GM18951 (cell line): Measurements from ENCODE around the gene ALOX5.

ENCODE experiments used
- POLR2A ChIP-seq: IDR thresholded peaks from 4 replicates; pipeline ENCODE4 v1.6.1; 2011; ENCODE audit warnings: mild to moderate bottlenecking; ENCODE audit not compliant: insufficient read length, insufficient read depth; ENCODE audit errors: extremely low read depth
- in situ Hi-C: fragments of 300-500 bp; cut with MboI; formaldehyde crosslinking; loops from one replicate; pipeline ENCODE4 v1.12.0; 2022; ENCODE audit warnings: low sequenced_read_pairs, mixed read lengths, inconsistent platforms; ENCODE audit not compliant: unreplicated experiment

Gene ALOX5

DNA sequence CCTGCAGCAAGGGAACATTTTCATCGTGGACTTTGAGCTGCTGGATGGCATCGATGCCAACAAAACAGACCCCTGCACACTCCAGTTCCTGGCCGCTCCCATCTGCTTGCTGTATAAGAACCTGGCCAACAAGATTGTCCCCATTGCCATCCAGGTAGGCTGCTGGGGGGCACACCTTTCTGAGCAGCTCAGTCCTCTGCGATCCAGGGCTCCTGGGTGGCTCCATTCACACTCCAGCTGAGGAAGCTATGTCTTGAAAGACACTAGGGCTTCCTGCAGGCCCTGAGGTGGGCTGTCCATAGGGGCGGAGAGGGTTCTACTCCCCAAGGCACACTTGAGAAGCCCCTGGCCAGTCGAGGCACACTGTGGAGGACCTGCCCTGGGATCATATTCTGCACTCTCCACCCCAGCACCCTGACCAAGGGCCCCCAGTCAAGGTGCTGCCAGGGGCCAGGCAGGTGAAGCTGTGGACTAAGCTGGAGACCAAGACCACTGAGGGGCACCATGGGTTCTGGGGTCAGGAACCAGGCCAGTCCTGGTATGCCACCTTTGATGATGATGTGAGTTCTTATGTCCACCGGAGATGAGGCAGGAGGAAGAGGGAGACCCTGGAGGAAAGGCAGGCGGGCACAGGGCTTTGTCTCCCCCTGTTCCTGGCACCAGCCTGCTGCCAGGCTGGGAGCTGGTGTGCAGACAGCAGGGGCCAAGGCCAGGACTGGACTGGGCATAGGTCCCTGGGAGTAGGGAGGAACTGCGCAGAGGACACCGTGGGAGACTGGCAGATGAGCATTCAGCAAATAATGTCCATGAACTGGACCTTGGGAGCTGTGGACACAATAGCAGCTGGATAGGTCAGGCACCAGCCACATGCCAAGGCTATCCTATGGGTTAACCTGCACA is 54.8 kb downstream of the ALOX5 start:
- TF ChIP-seq POLR2A = no peak
- in situ Hi-C loops = no loop called here

DNA sequence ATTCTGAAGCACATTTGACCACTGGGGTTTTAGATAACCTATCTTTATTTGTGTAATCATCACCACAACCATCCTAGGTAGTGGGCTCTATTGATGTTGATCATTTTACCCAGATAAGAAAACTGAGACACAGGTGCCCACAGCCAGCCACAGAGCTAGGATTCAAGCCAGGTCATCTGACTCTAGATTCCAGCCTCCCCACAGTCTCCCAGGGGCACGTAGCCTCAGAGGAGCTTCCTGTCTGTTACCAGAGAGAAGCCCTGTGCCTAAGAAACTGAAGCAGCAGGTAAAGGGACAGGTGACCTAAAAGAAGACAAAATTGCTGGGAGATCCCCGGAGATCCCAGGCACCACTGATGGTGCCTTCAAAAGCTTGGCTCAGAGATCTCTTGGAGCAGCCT is 55.8 kb downstream of the ALOX5 start:
- in situ Hi-C loops = no loop called here
- TF ChIP-seq POLR2A = no peak

DNA sequence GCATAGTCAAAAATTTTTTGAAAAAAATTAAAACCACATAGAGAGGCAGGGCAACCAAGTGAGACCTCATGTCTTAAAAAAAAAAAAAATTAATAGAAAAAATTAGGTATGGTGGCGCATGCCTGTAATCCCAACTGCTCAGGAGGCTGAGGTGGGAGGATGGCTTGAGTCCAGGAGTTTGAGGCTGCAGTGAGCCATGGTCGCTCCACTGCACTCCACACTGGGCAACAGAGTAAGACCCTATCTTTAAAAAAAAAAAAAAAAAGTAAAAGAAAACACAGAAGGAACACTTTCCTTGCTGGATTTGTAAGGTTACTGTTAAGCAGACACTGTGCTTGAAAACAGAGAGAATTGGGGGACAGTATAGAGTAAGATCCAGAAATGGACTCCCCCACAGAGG is 58.1 kb downstream of the ALOX5 start:
- TF ChIP-seq POLR2A = no peak
- in situ Hi-C loops = no loop called here

DNA sequence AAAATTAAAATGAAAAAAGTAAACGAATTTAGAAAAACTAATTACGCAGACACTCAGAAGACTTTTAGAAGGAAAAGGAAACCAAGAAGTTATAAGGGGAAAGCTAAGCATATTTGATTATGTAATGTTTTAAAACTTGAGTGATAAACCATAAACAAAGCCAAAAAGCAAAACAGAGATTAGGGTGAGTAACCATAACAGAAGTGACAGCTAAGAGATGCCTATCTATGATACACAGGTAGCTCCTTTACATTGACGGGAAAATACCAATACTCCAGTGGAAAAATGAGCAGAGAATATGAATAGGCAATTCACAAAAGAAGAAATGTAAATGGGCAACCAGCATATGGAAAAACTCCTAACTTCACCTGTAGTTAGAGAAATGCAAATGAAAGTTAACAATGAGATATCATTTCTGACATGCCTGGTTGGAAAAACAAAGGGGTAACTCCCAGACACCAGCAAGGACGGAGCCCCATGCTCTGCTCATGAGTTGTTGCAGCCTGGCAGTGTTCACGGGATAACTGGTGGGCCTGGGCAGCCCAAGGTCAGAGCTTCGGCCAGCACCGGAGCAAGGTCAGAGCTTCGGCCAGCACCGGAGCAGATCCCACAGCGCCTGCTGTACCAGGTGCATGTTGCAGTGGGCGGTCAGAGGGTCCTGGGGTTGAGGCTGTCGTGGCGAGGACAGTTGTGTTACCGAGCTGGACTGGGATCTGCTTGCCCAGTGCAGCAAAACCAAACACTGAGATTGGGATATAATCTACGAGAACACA is 58.9 kb downstream of the ALOX5 start:
- no peak for TF ChIP-seq POLR2A
- in situ Hi-C loops = no loop called here

DNA sequence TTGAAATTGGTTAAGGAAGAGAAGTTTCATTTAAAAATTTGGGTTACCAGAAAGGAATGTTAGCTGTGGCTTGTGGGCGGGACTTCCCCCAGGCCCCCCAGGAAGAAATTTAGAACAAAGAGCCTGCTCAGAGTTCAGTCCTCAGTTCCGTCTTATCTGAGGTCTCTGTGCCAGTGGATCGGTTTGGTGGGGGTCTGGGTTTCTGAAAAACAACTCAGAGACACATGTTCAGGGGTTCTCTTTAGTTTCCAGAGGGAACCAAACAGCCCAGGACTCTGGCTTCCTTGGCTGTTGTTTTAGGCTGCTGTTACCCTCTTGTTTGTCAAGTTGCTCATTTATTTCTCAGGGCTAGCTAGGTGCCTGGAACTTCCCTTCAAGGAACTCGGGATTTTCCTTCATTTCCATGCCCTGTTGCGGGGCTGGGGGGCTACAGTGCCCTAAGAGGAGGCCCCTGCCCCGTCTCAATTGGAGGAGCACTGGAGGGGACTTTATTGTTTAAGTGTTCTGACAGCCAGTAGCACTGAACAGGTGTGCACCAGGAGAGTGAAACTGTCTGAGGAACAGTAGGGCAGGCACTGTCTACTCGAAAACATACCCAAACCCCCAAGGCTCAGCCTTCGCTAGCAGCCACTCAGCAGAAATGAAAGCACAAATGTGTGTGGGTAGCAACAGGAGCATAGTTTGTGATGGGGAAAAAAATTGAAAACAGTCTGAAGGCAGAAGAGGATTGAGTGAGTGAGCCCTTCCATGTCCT is 59.9 kb downstream of the ALOX5 start:
- in situ Hi-C loops = no loop called here
- no peak for TF ChIP-seq POLR2A

DNA sequence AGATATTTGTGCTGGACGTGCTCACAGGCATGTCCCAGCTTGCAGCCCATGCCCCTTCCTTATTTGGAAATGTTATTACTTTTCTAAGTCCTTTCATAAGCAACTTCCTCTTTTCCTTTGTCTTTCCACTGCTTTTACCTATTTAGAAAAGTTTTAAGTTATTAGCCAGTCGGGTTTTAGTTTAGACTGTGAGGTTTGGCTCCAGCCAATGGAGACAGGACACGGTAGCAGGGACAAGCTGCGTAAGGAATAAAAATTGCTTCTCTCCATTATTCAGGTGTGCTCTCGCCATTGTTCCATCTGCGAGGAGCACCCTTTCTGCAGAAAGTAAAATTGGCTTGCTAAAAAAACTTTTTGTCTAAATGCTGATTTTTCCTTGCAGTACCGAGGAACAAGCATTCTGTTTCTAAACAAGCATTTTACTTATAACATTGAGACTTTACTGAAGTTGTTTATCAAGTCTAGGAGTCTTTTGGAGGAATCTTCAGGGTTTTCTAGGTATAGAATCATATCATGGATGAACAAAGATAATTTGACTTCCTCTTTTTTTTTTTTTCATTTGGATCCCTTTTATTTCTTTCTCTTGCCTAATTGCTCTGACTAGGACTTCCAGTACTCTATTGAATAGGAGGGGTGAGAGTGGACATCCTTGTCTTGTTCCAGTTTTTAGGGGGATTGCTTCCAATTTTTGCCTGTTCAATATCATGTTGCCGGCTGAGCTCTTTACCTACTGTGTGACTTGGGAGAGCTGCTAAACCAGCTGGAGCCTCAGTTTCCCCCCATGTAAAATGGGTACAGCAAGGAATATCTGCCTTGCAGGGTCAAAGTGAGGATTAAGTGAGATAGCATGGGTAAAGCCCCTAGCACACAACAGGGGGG is 63.8 kb downstream of the ALOX5 start:
- in situ Hi-C loops = no loop called here
- TF ChIP-seq POLR2A = no peak

DNA sequence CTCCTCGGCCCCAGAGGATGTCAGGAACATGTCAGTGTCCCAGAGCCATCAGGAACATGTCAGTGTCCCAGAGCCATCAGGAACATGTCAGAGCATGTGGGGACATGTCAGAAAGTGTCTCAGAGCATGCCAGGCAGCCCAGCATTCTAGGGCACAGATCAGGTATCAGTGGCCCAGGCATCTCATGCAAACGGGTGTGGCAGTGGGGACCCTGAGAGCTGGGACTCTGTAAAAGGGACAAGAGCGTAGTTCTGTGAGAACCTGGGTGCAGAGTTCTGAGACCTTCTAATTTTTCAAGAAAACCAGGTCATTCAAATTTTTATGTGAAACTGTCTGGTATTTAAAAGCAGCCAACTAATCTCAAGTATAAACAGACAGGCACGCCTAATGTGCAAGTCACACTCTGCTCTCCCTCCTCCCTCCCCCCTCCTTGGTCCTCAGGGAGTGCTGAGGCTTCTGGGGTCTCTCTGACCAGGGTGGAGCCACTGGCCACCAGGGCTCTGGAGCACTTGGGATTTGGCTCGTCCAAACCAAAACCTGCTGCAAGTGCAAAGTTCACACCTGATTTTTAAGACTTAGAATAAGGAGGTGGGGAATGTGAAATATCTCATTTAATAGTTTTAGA is 64.6 kb downstream of the ALOX5 start:
- in situ Hi-C loops = no loop called here
- TF ChIP-seq POLR2A = no peak

DNA sequence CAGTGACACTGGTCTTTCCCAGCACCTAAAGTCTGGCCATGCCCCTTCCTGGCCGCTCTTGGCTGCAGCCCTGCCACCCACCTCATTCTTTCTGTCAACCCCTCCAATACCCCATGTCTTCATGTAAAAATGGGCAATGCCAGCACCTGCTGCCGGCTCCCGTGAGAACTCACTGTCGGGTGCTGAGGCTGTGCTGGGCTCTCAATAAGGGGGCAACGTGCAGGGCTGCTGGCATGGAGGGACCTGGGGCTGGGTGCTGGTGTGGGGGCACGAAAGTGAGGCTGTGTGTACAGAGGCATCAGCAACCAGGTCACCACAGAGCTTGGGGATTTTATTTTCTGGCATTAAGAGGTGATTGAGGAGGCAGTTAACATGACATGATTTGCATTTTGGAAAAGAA is 65.3 kb downstream of the ALOX5 start:
- in situ Hi-C loops = no loop called here
- TF ChIP-seq POLR2A = no peak

DNA sequence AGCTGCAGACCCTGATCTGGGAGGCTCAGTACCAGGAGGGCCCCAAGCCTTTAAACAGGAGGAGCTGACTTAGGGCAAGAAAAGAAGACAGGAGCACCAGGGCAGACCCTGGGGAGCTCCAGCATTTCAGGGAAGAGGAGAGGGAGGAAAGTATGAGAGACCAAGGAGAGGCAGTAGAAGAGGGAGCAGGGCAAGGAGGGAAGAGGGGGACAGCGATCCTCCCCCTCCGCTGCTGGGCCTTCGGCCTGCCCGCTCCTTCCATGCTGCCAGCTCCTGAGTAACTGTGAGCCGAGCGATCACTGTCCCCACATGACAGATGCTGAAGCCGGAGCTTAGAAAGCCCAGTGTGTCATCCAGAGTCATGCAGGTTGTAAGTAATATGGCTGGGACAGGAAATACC is 65.9 kb downstream of the ALOX5 start:
- no peak for TF ChIP-seq POLR2A
- in situ Hi-C loops = no loop called here

DNA sequence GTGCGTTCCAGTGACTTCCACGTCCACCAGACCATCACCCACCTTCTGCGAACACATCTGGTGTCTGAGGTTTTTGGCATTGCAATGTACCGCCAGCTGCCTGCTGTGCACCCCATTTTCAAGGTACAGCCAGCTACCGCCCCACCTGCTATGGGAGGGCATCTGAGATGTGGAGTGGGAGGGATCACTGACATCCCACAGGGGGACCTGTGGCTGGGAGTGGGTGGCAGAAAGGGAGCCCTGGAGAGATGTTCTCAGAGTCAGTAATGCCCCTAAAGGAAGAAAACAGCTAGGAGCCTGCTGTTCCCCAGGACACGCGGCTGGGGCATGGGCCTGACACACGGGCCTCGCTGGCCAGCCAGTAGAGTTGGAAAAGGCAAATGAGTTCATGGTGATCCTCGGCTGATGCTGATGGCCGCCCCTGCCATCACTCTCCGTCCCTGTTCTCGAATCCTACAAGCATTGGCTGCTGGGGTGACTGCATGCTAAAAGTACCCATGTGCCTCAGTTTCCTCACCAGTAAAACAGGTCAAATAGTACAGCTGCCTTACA is 66.6 kb downstream of the ALOX5 start:
- TF ChIP-seq POLR2A = no peak
- in situ Hi-C loops = no loop called here

DNA sequence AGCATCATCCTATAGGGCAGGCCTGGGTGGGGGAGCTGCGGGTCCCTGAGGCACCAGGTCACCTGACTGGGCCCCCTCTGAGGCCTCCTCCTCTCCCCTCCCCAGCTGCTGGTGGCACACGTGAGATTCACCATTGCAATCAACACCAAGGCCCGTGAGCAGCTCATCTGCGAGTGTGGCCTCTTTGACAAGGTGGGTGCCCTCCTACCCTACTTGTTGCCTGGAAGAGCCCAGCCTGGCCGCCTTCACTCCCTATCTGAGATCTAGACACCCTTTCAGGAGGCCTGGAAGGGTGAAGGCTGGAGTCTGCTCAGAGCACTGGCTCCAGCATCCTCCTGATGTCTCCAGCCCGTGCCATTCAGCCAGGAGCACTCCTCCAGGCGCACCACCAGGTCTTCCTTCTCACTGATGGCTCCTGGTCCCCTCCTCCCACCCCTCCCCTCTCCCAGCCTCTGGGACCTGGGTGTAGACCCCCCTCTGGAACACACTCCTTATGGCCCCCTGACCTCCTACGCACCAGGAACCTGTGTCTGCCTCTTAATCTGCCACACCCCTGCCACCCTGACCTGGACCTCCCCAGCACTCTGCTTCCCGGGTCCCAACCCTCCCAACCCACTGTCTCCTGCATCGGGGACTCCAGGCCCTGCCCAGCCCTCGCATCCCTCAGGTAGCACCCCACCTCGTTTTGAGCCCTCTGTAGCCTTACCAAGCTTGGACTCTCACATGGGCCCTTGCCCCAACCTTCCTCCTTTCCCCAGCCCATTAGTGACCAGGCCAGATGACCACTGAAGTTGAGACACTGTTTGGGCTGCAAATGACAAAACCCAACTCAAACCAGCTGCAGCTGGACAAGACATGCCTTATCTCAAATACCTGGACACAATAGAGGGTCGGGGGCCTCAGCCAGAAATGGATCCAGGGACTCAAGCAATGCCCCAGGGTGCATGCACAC is 67.5 kb downstream of the ALOX5 start:
- in situ Hi-C loops = no loop called here
- TF ChIP-seq POLR2A = no peak

DNA sequence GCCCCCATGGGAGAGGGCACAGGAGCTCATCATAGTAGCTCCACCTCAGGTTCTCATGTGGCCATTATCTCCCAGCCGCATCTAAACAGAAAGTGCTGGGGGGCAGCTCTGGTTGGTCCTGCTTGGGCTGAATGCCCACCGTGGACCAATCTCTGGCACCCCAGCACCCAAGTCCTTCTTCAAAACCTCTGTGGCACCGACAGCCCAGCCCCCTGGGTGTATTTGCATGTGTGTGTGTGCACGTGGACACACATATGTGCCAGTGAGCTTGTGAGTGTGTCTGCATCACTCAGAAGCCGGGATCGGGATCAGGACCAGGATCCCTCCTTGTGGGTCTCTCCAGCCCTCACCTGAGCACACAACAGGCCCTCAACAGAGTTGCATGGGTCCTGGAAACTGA is 68.2 kb downstream of the ALOX5 start:
- TF ChIP-seq POLR2A = no peak
- in situ Hi-C loops = no loop called here
